H1 (cell line): ENCODE results near the gene FMC1. TPM values are rescaled to one million over a fixed set of nuclear protein-coding genes. Genes with fewer than 3 reads are reported as not detected.

Source experiments
- CTCF ChIA-PET: fragments of 300-600 bp; sonication (Branson Sonifier 250); formaldehyde crosslinking; loops from one replicate; lab custom pipeline; 2021; ENCODE audit not compliant: partially characterized antibody; lab: Charles Lee
- POLR2A ChIA-PET: fragments of 300-600 bp; sonication (Branson Sonifier 250); formaldehyde crosslinking; loops from one replicate; lab custom pipeline; 2021; ENCODE audit warnings: inconsistent platforms; ENCODE audit not compliant: partially characterized antibody; lab: Charles Lee
- DNase-seq, 2 experiments: peaks; one replicate each; pipeline versions ENCODE4 v3.0.0 to v3.0.0-alpha.2; 2010 to 2022; ENCODE audit warnings: low spot score in 2 of 2, low read depth in 1 of 2, mixed read lengths in 1 of 2
- FAIRE-seq: peaks from 2 replicates; lab custom pipeline; 2011; peaks lifted over from hg19 to GRCh38; lab: Jason Lieb, UNC
- H2AFZ ChIP-seq: 2 replicates; pipeline ENCODE4 v1.8.1; 2012; ENCODE audit warnings: low read length, inconsistent platforms
- H2AK5ac ChIP-seq: 2 replicates; pipeline ENCODE4 v1.6.1; 2013; ENCODE audit warnings: low read depth, low read length
- H2BK120ac ChIP-seq: replicated peaks from 2 replicates; pipeline ENCODE3; 2013; ENCODE audit warnings: low read depth, low read length, inconsistent platforms
- H2BK12ac ChIP-seq: 2 replicates; pipeline ENCODE4 v1.6.1; 2013; ENCODE audit warnings: low read depth, low read length
- H2BK15ac ChIP-seq: 2 replicates; pipeline ENCODE4 v1.6.1; 2013; ENCODE audit warnings: low read length
- H2BK20ac ChIP-seq: 2 replicates; pipeline ENCODE4 v1.6.1; 2013; ENCODE audit warnings: low read length
- H2BK5ac ChIP-seq: 2 replicates; pipeline ENCODE4 v1.6.1; 2013; ENCODE audit warnings: low read depth, low read length
- H3K14ac ChIP-seq: 2 replicates; pipeline ENCODE4 v1.6.1; 2013; ENCODE audit warnings: inconsistent platforms; ENCODE audit not compliant: insufficient read length
- H3K18ac ChIP-seq: 2 replicates; pipeline ENCODE4 v1.6.1; 2013; ENCODE audit warnings: low read length; ENCODE audit errors: extremely low read depth
- H3K23ac ChIP-seq: 2 replicates; pipeline ENCODE4 v1.6.1; 2013; ENCODE audit warnings: inconsistent platforms; ENCODE audit not compliant: insufficient read length
- H3K23me2 ChIP-seq: 2 replicates; pipeline ENCODE4 v1.6.1; 2013; ENCODE audit warnings: low read depth, low read length
- H3K27ac ChIP-seq: 2 replicates; pipeline ENCODE4 v1.6.1; 2011; ENCODE audit warnings: low read depth, low read length, inconsistent platforms
- H3K27me3 ChIP-seq, 4 experiments: replicated peaks in 1 of 4; 1 replicate in 1 of 4; 2 replicates in 3 of 4; pipeline versions ENCODE4 v1.6.1 to v1.8.1; 2011 to 2013; ENCODE audit warnings: low read length in 3 of 4, mild to moderate bottlenecking in 3 of 4, inconsistent platforms in 2 of 4, mixed read lengths in 2 of 4, moderate library complexity in 1 of 4; ENCODE audit not compliant: control insufficient read depth in 3 of 4, insufficient read depth in 3 of 4; ENCODE audit errors: extremely low read depth in 1 of 4
- H3K36me3 ChIP-seq, 4 experiments: 2 replicates each; pipeline versions ENCODE4 v1.6.1 to v1.8.1; 2011 to 2013; ENCODE audit warnings: mild to moderate bottlenecking in 4 of 4, low read length in 3 of 4, moderate library complexity in 2 of 4, control low read depth in 1 of 4, inconsistent platforms in 1 of 4; ENCODE audit not compliant: insufficient read depth in 4 of 4, control insufficient read depth in 2 of 4
- H3K4ac ChIP-seq: replicated peaks from 2 replicates; pipeline ENCODE3; 2013; ENCODE audit warnings: low read length, low read depth, mixed read lengths, inconsistent platforms; ENCODE audit not compliant: insufficient read length
- H3K4me1 ChIP-seq, 4 experiments: replicated peaks in 1 of 4; 1 replicate in 1 of 4; 2 replicates in 3 of 4; pipeline versions ENCODE4 v1.6.1 to v1.8.1; 2011 to 2013; ENCODE audit warnings: low read length in 3 of 4, inconsistent platforms in 2 of 4, mixed read lengths in 1 of 4; ENCODE audit not compliant: insufficient read depth in 4 of 4, control insufficient read depth in 3 of 4
- H3K4me2 ChIP-seq, 2 experiments: 2 replicates each; pipeline versions ENCODE4 v1.6.1 to v1.8.1; 2011 to 2013; ENCODE audit warnings: low read depth in 2 of 2, low read length in 2 of 2, control low read depth in 1 of 2, inconsistent platforms in 1 of 2, mild to moderate bottlenecking in 1 of 2; ENCODE audit not compliant: insufficient read depth in 1 of 2
- H3K4me3 ChIP-seq, 4 experiments: fragments of 200-600, 300-600 bp in 1 of 4; sonication (generic), shearing (Covaris generic), sonication (Bioruptor Twin) in 1 of 4; 2 replicates each; pipeline versions ENCODE4 v1.5.1 to v1.8.1; 2011 to 2016; ENCODE audit warnings: low read length in 4 of 4, low read depth in 3 of 4, control low read depth in 2 of 4, inconsistent platforms in 2 of 4, mild to moderate bottlenecking in 2 of 4, mixed read lengths in 1 of 4, moderate library complexity in 1 of 4; ENCODE audit not compliant: insufficient read depth in 2 of 4; ENCODE audit errors: extremely low read depth in 1 of 4
- H3K56ac ChIP-seq: replicated peaks from 2 replicates; pipeline ENCODE3; 2013; ENCODE audit warnings: low read depth, mild to moderate bottlenecking, mixed read lengths, low read length, inconsistent platforms; ENCODE audit not compliant: insufficient read length
- H3K79me1 ChIP-seq: 2 replicates; pipeline ENCODE4 v1.6.1; 2013; ENCODE audit warnings: low read depth, low read length, control low read depth
- H3K79me2 ChIP-seq, 2 experiments: 2 replicates each; pipeline versions ENCODE4 v1.6.1 to v1.8.1; 2012 to 2013; ENCODE audit warnings: low read length in 2 of 2, mild to moderate bottlenecking in 2 of 2, inconsistent platforms in 1 of 2; ENCODE audit not compliant: insufficient read depth in 2 of 2, control insufficient read depth in 1 of 2
- H3K9ac ChIP-seq, 4 experiments: replicated peaks in 1 of 4; 1 replicate in 1 of 4; 2 replicates in 3 of 4; pipeline versions ENCODE4 v1.6.1 to v1.8.1; 2011 to 2013; ENCODE audit warnings: low read depth in 3 of 4, low read length in 3 of 4, control low read depth in 2 of 4, mild to moderate bottlenecking in 2 of 4, moderate library complexity in 2 of 4, inconsistent platforms in 1 of 4; ENCODE audit errors: extremely low read depth in 1 of 4
- H3K9me3 ChIP-seq, 2 experiments: 2 replicates each; pipeline versions ENCODE4 v1.6.1 to v1.8.1; 2012 to 2013; ENCODE audit warnings: mild to moderate bottlenecking in 2 of 2, moderate library complexity in 2 of 2, control low read depth in 1 of 2, inconsistent platforms in 1 of 2, low read depth in 1 of 2, low read length in 1 of 2, mixed read lengths in 1 of 2; ENCODE audit not compliant: insufficient read depth in 2 of 2
- H4K20me1 ChIP-seq, 2 experiments: replicated peaks in 1 of 2; 2 replicates each; pipeline versions ENCODE3 to v1.8.1; 2011 to 2013; ENCODE audit warnings: inconsistent platforms in 2 of 2, low read length in 2 of 2, mild to moderate bottlenecking in 1 of 2; ENCODE audit not compliant: insufficient read depth in 2 of 2, control insufficient read depth in 1 of 2
- H4K5ac ChIP-seq: 2 replicates; pipeline ENCODE4 v1.6.1; 2013; ENCODE audit warnings: low read length, low read depth, mixed read lengths, inconsistent platforms; ENCODE audit not compliant: insufficient read length
- H4K8ac ChIP-seq: 2 replicates; pipeline ENCODE4 v1.8.0; 2013; ENCODE audit warnings: mild to moderate bottlenecking, moderate library complexity, low read length, inconsistent platforms; ENCODE audit not compliant: insufficient read depth; ENCODE audit errors: extremely low read depth
- H4K91ac ChIP-seq: replicated peaks from 2 replicates; pipeline ENCODE3; 2013; ENCODE audit warnings: low read length, mixed read lengths, inconsistent platforms; ENCODE audit not compliant: insufficient read length
- BCL11A ChIP-seq, 2 experiments: IDR thresholded peaks; one replicate each; pipeline ENCODE4 v1.6.1; 2011; ENCODE audit warnings: low read depth in 2 of 2, low read length in 2 of 2, mild to moderate bottlenecking in 2 of 2
- CBX8 ChIP-seq: fragments of 300-800, 300-1000 bp; sonication (generic); IDR thresholded peaks from 2 replicates; pipeline ENCODE4 v1.7.1; 2016; ENCODE audit warnings: low read depth, low read length, borderline replicate concordance
- CTCF ChIP-seq, 3 experiments: IDR thresholded peaks; 1 replicate in 2 of 3; 2 replicates in 1 of 3; pipeline versions ENCODE4 v1.5.1 to v1.6.1; 2011; ENCODE audit warnings: low read length in 3 of 3, mild to moderate bottlenecking in 3 of 3, inconsistent platforms in 2 of 3, low read depth in 1 of 3, moderate library complexity in 1 of 3; ENCODE audit not compliant: insufficient read depth in 1 of 3; ENCODE audit errors: control extremely low read depth in 1 of 3
- EGR1 ChIP-seq: IDR thresholded peaks from 2 replicates; pipeline ENCODE4 v1.6.1; 2011; ENCODE audit warnings: low read depth, low read length, borderline replicate concordance
- POLR2AphosphoS5 ChIP-seq: IDR thresholded peaks from 2 replicates; pipeline ENCODE4 v1.6.1; 2011; ENCODE audit warnings: low read depth, low read length
- TAF1 ChIP-seq: IDR thresholded peaks from 2 replicates; pipeline ENCODE4 v1.6.1; 2011; ENCODE audit warnings: mild to moderate bottlenecking, low read depth, low read length
- TEAD4 ChIP-seq: IDR thresholded peaks from 2 replicates; pipeline ENCODE4 v1.6.1; 2012; ENCODE audit warnings: low read depth, low read length, inconsistent platforms, mixed read lengths
- WGBS, 2 experiments: shearing (Covaris generic) in 1 of 2; methylation state at CpG; one replicate each; pipeline versions ENCODE4 v1.1.6 to v1.1.7; 2013 to 2015; ENCODE audit warnings: low lambda C conversion rate in 2 of 2, mixed read lengths in 2 of 2, inconsistent platforms in 1 of 2, low coverage in 1 of 2, missing lambda C conversion rate in 1 of 2; ENCODE audit not compliant: insufficient replicate concordance in 2 of 2, insufficient coverage in 1 of 2, insufficient read length in 1 of 2; ENCODE audit errors: extremely low coverage in 1 of 2, missing lambda C conversion rate in 1 of 2; 5-methylcytosine and 5-hydroxymethylcytosine counted together
- polyA plus RNA-seq, 7 experiments: library from polyadenylated mRNA; depleted of rRNA in 3 of 7; stranded (reverse) in 5 of 7; unstranded in 2 of 7; fragments of >200 nt in 5 of 7; fragments of 200-250 nt in 2 of 7; gene quantifications; 1 replicate in 5 of 7; 2 replicates in 1 of 7; 4 replicates in 1 of 7; pipeline versions ENCODE4 v1.2.1 to v1.2.3, GENCODE V29; 2011 to 2013; ENCODE audit warnings: missing spikeins in 2 of 7, mixed read lengths in 2 of 7
- total RNA-seq: library from RNA; stranded (reverse); fragmentation: NEBNext Ultra II Directional; extraction: Animal tissue kit (Norgen Biotek cat#: 25700); gene quantifications from 2 replicates; pipeline ENCODE4 v1.2.1, GENCODE V29; 2021

FMC1 gene
- total and polyA plus RNA-seq, 2 of the 8 experiments (the other 6 are each of a cell fraction or from before 2014, with no cell fraction given), result 15.8 to 28.4 TPM

- H2BK20ac ChIP-seq, result no peak overlapping the region
- H3K23me2 ChIP-seq, result no peaks in the 10 kb centered on the region
- no peak overlapping the region for H3K56ac ChIP-seq
- H3K9me3 ChIP-seq, result no peaks in the 10 kb centered on the region
- no peak overlapping the region for H4K5ac ChIP-seq
- POLR2A ChIA-PET, result interaction anchor here (1.5 to 1.9 kb wide), 3 partner anchors 9 to 20 kb away, joined by 4 to 8 read pairs (median 5); partner anchors contain the start of gene LUC7L2
- H3K79me2 ChIP-seq, result peaks cover 0 to 21% of the 10 kb centered on the region in 2 experiments; a peak in 2 of 4 replicates
- H2AK5ac ChIP-seq, result no peak overlapping the region
- 0 out of 2 replicates have a peak, but pooled peaks cover 2% of the 10 kb centered on the region for H3K79me1 ChIP-seq
- H3K4me3 ChIP-seq, result no peak overlapping the region
- no peak overlapping the region for H2BK12ac ChIP-seq
- no peak overlapping the region for H4K91ac ChIP-seq
- H3K4me1 ChIP-seq, result peaks cover 0 to 5% (median 4%) of the 10 kb centered on the region in 4 experiments; a peak in 5 of 7 replicates
- no peak overlapping the region for H3K4me2 ChIP-seq
- H3K23ac ChIP-seq, result no peak overlapping the region
- H2BK5ac ChIP-seq, result no peak overlapping the region
- CTCF ChIA-PET, result interaction anchor here (0.6 kb wide), 1 partner anchor 48 kb away, joined by 3 read pairs; no protein-coding TSS in a partner anchor
- H3K9ac ChIP-seq, result no peak overlapping the region
- no peak overlapping the region for H3K14ac ChIP-seq
- H2BK15ac ChIP-seq, result no peak overlapping the region
- H2AFZ ChIP-seq, result no peak overlapping the region
- FAIRE-seq, result no peak
- H4K8ac ChIP-seq, result no peak overlapping the region
- no peaks in the 10 kb centered on the region for H3K27me3 ChIP-seq
- H2BK120ac ChIP-seq, result no peak overlapping the region
- TF ChIP-seq CBX8, result no peak
- no peak for TF ChIP-seq BCL11A (IDR thresholded peaks at IDR 0.05; ENCODE audit: low read depth in 2 of 2, low read length in 2 of 2)
- no peak for TF ChIP-seq TAF1
- TF ChIP-seq CTCF (IDR thresholded peaks at IDR 0.05; ENCODE audit: control extremely low read depth in 1 of 3, insufficient read depth in 1 of 3, low read depth in 1 of 3, low read length in 3 of 3), result no peak
- no peak for TF ChIP-seq TEAD4
- no peak for TF ChIP-seq POLR2AphosphoS5
- TF ChIP-seq EGR1, result no peak
- no peak overlapping the region for H3K4ac ChIP-seq
- peaks cover 0 to 7% (median 4%) of the 10 kb centered on the region in 4 experiments; a peak in 2 of 8 replicates for H3K36me3 ChIP-seq
- DNase-seq, result no peak
- H3K27ac ChIP-seq, result no peak overlapping the region
- WGBS, 2 experiments, result 84% methylated on average over 1 of the region's 1 CpG; no CpG with 5 or more reads in 1 of the 2 experiments
- H3K18ac ChIP-seq, result no peak overlapping the region
- H4K20me1 ChIP-seq, result no peaks in the 10 kb centered on the region
Observed at GRCh38 chr7:139345042-139345441, 3.9 kb downstream of the FMC1 start.
